Pancreas (tissue), 10 donors: ENCODE data around the gene ZCCHC2. TPM values are rescaled to one million over a fixed set of nuclear protein-coding genes. Genes with fewer than 3 reads are reported as not detected.

Experiments used
- ATAC-seq, 4 donors: fragments of 200-7000 bp; cut with Tn5 transposase; one replicate each; pipeline versions ENCODE4 v1.8.0 to v1.9.1; 2020; ENCODE audit warnings: mild to moderate bottlenecking in 4 of 4, moderate library complexity in 4 of 4
- DNase-seq, 6 donors: peaks; one replicate each; pipeline ENCODE4 v3.0.0-alpha.2; 2020
- FAIRE-seq: peaks from 2 replicates; lab custom pipeline; 2012; peaks lifted over from hg19 to GRCh38; lab: Jason Lieb, UNC
- H3K27ac ChIP-seq, 4 donors: fragments of 200-600 bp; sonication (generic); 1 replicate in 3 of 4; 2 replicates in 1 of 4; pipeline versions ENCODE4 v1.5.0 to v1.8.0; 2020
- H3K27me3 ChIP-seq, 4 donors: fragments of 200-600 bp; one replicate each; pipeline ENCODE4 v1.8.0; 2021
- H3K36me3 ChIP-seq, 3 donors: fragments of 200-600 bp; sonication (generic) in 1 of 3; one replicate each; pipeline versions ENCODE4 v1.5.0 to v1.8.0; 2020 to 2021
- H3K4me1 ChIP-seq, 3 donors: fragments of 200-600 bp; one replicate each; pipeline ENCODE4 v1.8.0; 2021
- H3K4me3 ChIP-seq, 4 donors: fragments of 200-600 bp; sonication (generic) in 2 of 4; one replicate each; pipeline versions ENCODE4 v1.5.0 to v1.8.0; 2020 to 2021
- H3K9me3 ChIP-seq, 4 donors: fragments of 200-600 bp; one replicate each; pipeline ENCODE4 v1.8.0; 2021
- CTCF ChIP-seq, 4 donors: fragments of 200-600 bp; sonication (generic) in 3 of 4; IDR thresholded peaks; one replicate each; pipeline versions ENCODE4 v1.5.0 to v1.8.0; 2021; ENCODE audit warnings: antibody characterized with exemption in 4 of 4
- WGBS, 2 donors: extraction: QIAGEN DNeasy Blood & Tissue Kit; methylation state at CpG; one replicate each; pipeline ENCODE4 v1.1.7; 2013; 5-methylcytosine and 5-hydroxymethylcytosine counted together
- intact Hi-C, 3 donors: fragments of 100-400 bp; cut with DNase I; formaldehyde crosslinking; loops; one replicate each; pipeline versions ENCODE4 v1.11.1 to v1.14.2; 2022
- polyA plus RNA-seq, 2 donors: library from polyadenylated mRNA; stranded (reverse); fragments of 200-250 nt; gene quantifications; one replicate each; pipeline ENCODE4 v1.2.3, GENCODE V29; 2013
- total RNA-seq, 6 donors: library from RNA; stranded (reverse); fragmentation: NEBNext Ultra II Directional in 4 of 6; extraction: Animal tissue kit (Norgen Biotek cat#: 25700) in 4 of 6; gene quantifications; one replicate each; pipeline versions ENCODE4 v1.2.1 to v1.2.4, GENCODE V29; 2021 to 2023
- donor health status: healthy with polysubstance abuse.
- donor health status: DM: no; HTN: no; CAD: no; lungs with moderate emphysema.
- donor health status: DM: no; HTN: no; CAD: no.
- donor health status: control.
- donor health status: control.
- donor health status: Bipolar disorder and iron deficiency.
- donor health status: DM: yes; HTN: yes; CAD: no.
- donor health status: DM: no; HTN: no; CAD: no.
- donor health status: DM: no; HTN: no; CAD: no.
- donor health status: DM: yes; HTN: yes; CAD: no.

ZCCHC2 gene
- total and polyA plus RNA-seq, 8 donors = 4.1 to 14.2 (median 7.8) TPM

GRCh38 chr18:62614494-62614893 lies 91.7 kb downstream of the ZCCHC2 start:
- no peak for TF ChIP-seq CTCF (IDR thresholded peaks at IDR 0.05)
- Histone ChIP-seq H3K4me1 (no peaks in the 10 kb centered on the region), H3K27me3 (no peaks in the 10 kb centered on the region), H3K9me3 (no peaks in the 10 kb centered on the region), H3K4me3 (no peak overlapping the region), H3K27ac (no peak overlapping the region), H3K36me3 (no peaks in the 10 kb centered on the region)
- intact Hi-C loops = no loop called here
- FAIRE-seq (no peak), ATAC-seq (peak in 1 of 4 donors; percentile 43), DNase-seq (no peak)
- WGBS, 2 donors = 70 to 74% methylated on average over 9 of the region's 9 CpGs

GRCh38 chr18:62616331-62616805 lies 93.5 kb downstream of the ZCCHC2 start:
- no peaks in the 10 kb centered on the region for H3K9me3 ChIP-seq
- FAIRE-seq (no peak), ATAC-seq (peak in 1 of 4 donors; percentile 19), DNase-seq (no peak)
- H3K27ac ChIP-seq = no peak overlapping the region
- no peak for TF ChIP-seq CTCF (IDR thresholded peaks at IDR 0.05)
- 66 to 75% methylated on average over 18 of the region's 18 CpGs for WGBS, 2 donors
- no peaks in the 10 kb centered on the region for H3K4me1 ChIP-seq
- no peaks in the 10 kb centered on the region for H3K36me3 ChIP-seq
- no peaks in the 10 kb centered on the region for H3K27me3 ChIP-seq
- no peak overlapping the region for H3K4me3 ChIP-seq
- intact Hi-C loops = no loop called here

- DNase-seq (no peak), FAIRE-seq (no peak), ATAC-seq (no peak)
- Histone ChIP-seq H3K36me3 (no peaks in the 10 kb centered on the region), H3K27ac (no peak overlapping the region), H3K4me1 (no peaks in the 10 kb centered on the region), H3K9me3 (no peaks in the 10 kb centered on the region), H3K4me3 (no peak overlapping the region), H3K27me3 (no peaks in the 10 kb centered on the region)
- 61 to 68% methylated on average over 8 of the region's 8 CpGs for WGBS, 2 donors
- TF ChIP-seq CTCF (IDR thresholded peaks at IDR 0.05) = no peak
- intact Hi-C loops = no loop called here
Observed at GRCh38 chr18:62617793-62618591, 95.2 kb downstream of the ZCCHC2 start.

- Histone ChIP-seq H3K27ac (no peak overlapping the region), H3K4me1 (no peaks in the 10 kb centered on the region), H3K27me3 (no peaks in the 10 kb centered on the region), H3K9me3 (no peaks in the 10 kb centered on the region), H3K36me3 (no peaks in the 10 kb centered on the region), H3K4me3 (no peak overlapping the region)
- no peak for ATAC-seq
- intact Hi-C loops = no loop called here
- DNase-seq = no peak
- no peak for TF ChIP-seq CTCF (IDR thresholded peaks at IDR 0.05)
- 54 to 80% methylated on average over 1 of the region's 1 CpG for WGBS, 2 donors
- no peak for FAIRE-seq
Observed at GRCh38 chr18:62618735-62619134, 95.9 kb downstream of the ZCCHC2 start.

- Histone ChIP-seq H3K4me3 (no peak overlapping the region), H3K36me3 (no peaks in the 10 kb centered on the region), H3K9me3 (no peaks in the 10 kb centered on the region), H3K4me1 (no peaks in the 10 kb centered on the region), H3K27ac (no peak overlapping the region), H3K27me3 (no peaks in the 10 kb centered on the region)
- no peak for FAIRE-seq
- DNase-seq = no peak
- TF ChIP-seq CTCF (IDR thresholded peaks at IDR 0.05) = no peak
- 85 to 90% methylated on average over 12 of the region's 12 CpGs for whole genome bisulfite sequencing, 2 donors
- intact Hi-C loops = no loop called here
- no peak for ATAC-seq
Observed at GRCh38 chr18:62621546-62621945, 98.7 kb downstream of the ZCCHC2 start.
